Measurements from ENCODE around the gene ISCA2.

ISCA2 gene

GRCh38 chr14:74541225-74541624 lies 47.7 kb downstream of the ISCA2 start:
- H3K4me1 ChIP-seq (ENCODE audit: control insufficient read depth, low read depth, low read length), result no peaks in the 10 kb centered on the region
- H3K23ac ChIP-seq (ENCODE audit: low read length), result no peak overlapping the region
- H2AK5ac ChIP-seq (ENCODE audit: low read length), result no peak overlapping the region
- no peaks in the 10 kb centered on the region for H3K36me3 ChIP-seq (ENCODE audit: control insufficient read depth, insufficient read depth, low read length)
- H3K27me3 ChIP-seq (ENCODE audit: insufficient read depth, low read length, poor library complexity), result no peaks in the 10 kb centered on the region
- no peak overlapping the region for H3K27ac ChIP-seq (ENCODE audit: low read depth, low read length)
- no peak overlapping the region for H3K4ac ChIP-seq (ENCODE audit: low read depth, low read length)
- H3K79me1 ChIP-seq (ENCODE audit: low read length), result no peaks in the 10 kb centered on the region
- no peak overlapping the region for H2BK5ac ChIP-seq (ENCODE audit: low read length)
- H3K4me3 ChIP-seq (ENCODE audit: low read length), result no peak overlapping the region
- no peak overlapping the region for H2BK15ac ChIP-seq (replicated peaks; ENCODE audit: low read depth)
- no peaks in the 10 kb centered on the region for H3K79me2 ChIP-seq (ENCODE audit: control insufficient read depth, insufficient read depth, low read length)
- no peak overlapping the region for H4K5ac ChIP-seq (ENCODE audit: low read length)
- H4K8ac ChIP-seq (ENCODE audit: low read depth, low read length), result no peak overlapping the region
- WGBS (ENCODE audit: extremely low coverage, insufficient coverage, low lambda C conversion rate), result no CpG with 5 or more reads among the region's 3 CpGs
- no peak overlapping the region for H3K4me2 ChIP-seq (ENCODE audit: low read length)
- no peak overlapping the region for H3K56ac ChIP-seq (ENCODE audit: low read length)
- H2BK120ac ChIP-seq (ENCODE audit: low read depth, low read length), result no peak overlapping the region
- H3K9ac ChIP-seq (ENCODE audit: low read length), result no peak overlapping the region
- DNase-seq, result no peak
- no peak overlapping the region for H3K18ac ChIP-seq (ENCODE audit: low read length)

GRCh38 chr14:74542056-74542685 lies 48.6 kb downstream of the ISCA2 start:
- H3K9ac ChIP-seq (ENCODE audit: low read length), result no peak overlapping the region
- H3K4me1 ChIP-seq (ENCODE audit: control insufficient read depth, low read depth, low read length), result no peaks in the 10 kb centered on the region
- H3K4me2 ChIP-seq (ENCODE audit: low read length), result no peak overlapping the region
- no peak overlapping the region for H3K18ac ChIP-seq (ENCODE audit: low read length)
- H2BK120ac ChIP-seq (ENCODE audit: low read depth, low read length), result no peak overlapping the region
- no peak overlapping the region for H3K56ac ChIP-seq (ENCODE audit: low read length)
- no peaks in the 10 kb centered on the region for H3K36me3 ChIP-seq (ENCODE audit: control insufficient read depth, insufficient read depth, low read length)
- no peak overlapping the region for H3K27ac ChIP-seq (ENCODE audit: low read depth, low read length)
- no peak overlapping the region for H3K4me3 ChIP-seq (ENCODE audit: low read length)
- H4K5ac ChIP-seq (ENCODE audit: low read length), result no peak overlapping the region
- WGBS (ENCODE audit: extremely low coverage, insufficient coverage, low lambda C conversion rate), result no CpG with 5 or more reads among the region's 10 CpGs
- H3K23ac ChIP-seq (ENCODE audit: low read length), result no peak overlapping the region
- H4K8ac ChIP-seq (ENCODE audit: low read depth, low read length), result no peak overlapping the region
- no peak overlapping the region for H2AK5ac ChIP-seq (ENCODE audit: low read length)
- no peak overlapping the region for H2BK15ac ChIP-seq (replicated peaks; ENCODE audit: low read depth)
- H3K27me3 ChIP-seq (ENCODE audit: insufficient read depth, low read length, poor library complexity), result no peaks in the 10 kb centered on the region
- no peaks in the 10 kb centered on the region for H3K79me2 ChIP-seq (ENCODE audit: control insufficient read depth, insufficient read depth, low read length)
- H2BK5ac ChIP-seq (ENCODE audit: low read length), result no peak overlapping the region
- no peak for DNase-seq
- no peaks in the 10 kb centered on the region for H3K79me1 ChIP-seq (ENCODE audit: low read length)
- H3K4ac ChIP-seq (ENCODE audit: low read depth, low read length), result no peak overlapping the region

- DNase-seq, result no peak
- Histone ChIP-seq H3K79me2 (ENCODE audit: control insufficient read depth, insufficient read depth, low read length) (no peaks in the 10 kb centered on the region), H3K4ac (ENCODE audit: low read depth, low read length) (no peak overlapping the region), H2AK5ac (ENCODE audit: low read length) (no peak overlapping the region), H3K23ac (ENCODE audit: low read length) (no peak overlapping the region), H2BK5ac (ENCODE audit: low read length) (no peak overlapping the region), H4K5ac (ENCODE audit: low read length) (no peak overlapping the region), H3K4me3 (ENCODE audit: low read length) (no peak overlapping the region), H3K18ac (ENCODE audit: low read length) (no peak overlapping the region), H2BK120ac (ENCODE audit: low read depth, low read length) (no peak overlapping the region), H3K27ac (ENCODE audit: low read depth, low read length) (no peak overlapping the region), H3K27me3 (ENCODE audit: insufficient read depth, low read length, poor library complexity) (no peaks in the 10 kb centered on the region), H3K56ac (ENCODE audit: low read length) (no peak overlapping the region), H3K79me1 (ENCODE audit: low read length) (no peaks in the 10 kb centered on the region), H2BK15ac (replicated peaks; ENCODE audit: low read depth) (no peak overlapping the region), H3K4me2 (ENCODE audit: low read length) (no peak overlapping the region), H3K36me3 (ENCODE audit: control insufficient read depth, insufficient read depth, low read length) (no peaks in the 10 kb centered on the region), H4K8ac (ENCODE audit: low read depth, low read length) (no peak overlapping the region), H3K9ac (ENCODE audit: low read length) (no peak overlapping the region), H3K4me1 (ENCODE audit: control insufficient read depth, low read depth, low read length) (no peaks in the 10 kb centered on the region)
- no CpG with 5 or more reads among the region's 5 CpGs for WGBS (ENCODE audit: extremely low coverage, insufficient coverage, low lambda C conversion rate)
Measured at GRCh38 chr14:74543771-74544438, 50.3 kb downstream of the ISCA2 start.

GRCh38 chr14:74545386-74545785 lies 51.8 kb downstream of the ISCA2 start:
- no peak overlapping the region for H3K23ac ChIP-seq (ENCODE audit: low read length)
- H4K5ac ChIP-seq (ENCODE audit: low read length), result no peak overlapping the region
- WGBS (ENCODE audit: extremely low coverage, insufficient coverage, low lambda C conversion rate), result no CpG with 5 or more reads among the region's 4 CpGs
- H3K36me3 ChIP-seq (ENCODE audit: control insufficient read depth, insufficient read depth, low read length), result no peaks in the 10 kb centered on the region
- no peak overlapping the region for H2BK15ac ChIP-seq (replicated peaks; ENCODE audit: low read depth)
- no peak overlapping the region for H3K18ac ChIP-seq (ENCODE audit: low read length)
- no peaks in the 10 kb centered on the region for H3K4me1 ChIP-seq (ENCODE audit: control insufficient read depth, low read depth, low read length)
- H2AK5ac ChIP-seq (ENCODE audit: low read length), result no peak overlapping the region
- no peaks in the 10 kb centered on the region for H3K79me1 ChIP-seq (ENCODE audit: low read length)
- no peaks in the 10 kb centered on the region for H3K27me3 ChIP-seq (ENCODE audit: insufficient read depth, low read length, poor library complexity)
- H3K4me3 ChIP-seq (ENCODE audit: low read length), result no peak overlapping the region
- no peak overlapping the region for H3K9ac ChIP-seq (ENCODE audit: low read length)
- no peak overlapping the region for H3K4ac ChIP-seq (ENCODE audit: low read depth, low read length)
- no peak overlapping the region for H2BK5ac ChIP-seq (ENCODE audit: low read length)
- H4K8ac ChIP-seq (ENCODE audit: low read depth, low read length), result no peak overlapping the region
- H2BK120ac ChIP-seq (ENCODE audit: low read depth, low read length), result no peak overlapping the region
- DNase-seq, result no peak
- H3K4me2 ChIP-seq (ENCODE audit: low read length), result no peak overlapping the region
- no peaks in the 10 kb centered on the region for H3K79me2 ChIP-seq (ENCODE audit: control insufficient read depth, insufficient read depth, low read length)
- no peak overlapping the region for H3K27ac ChIP-seq (ENCODE audit: low read depth, low read length)
- no peak overlapping the region for H3K56ac ChIP-seq (ENCODE audit: low read length)

GRCh38 chr14:74546416-74546815 lies 52.9 kb downstream of the ISCA2 start:
- Histone ChIP-seq H3K23ac (ENCODE audit: low read length) (no peak overlapping the region), H3K4ac (ENCODE audit: low read depth, low read length) (no peak overlapping the region), H3K4me3 (ENCODE audit: low read length) (no peak overlapping the region), H2BK15ac (replicated peaks; ENCODE audit: low read depth) (no peak overlapping the region), H3K36me3 (ENCODE audit: control insufficient read depth, insufficient read depth, low read length) (no peaks in the 10 kb centered on the region), H3K79me1 (ENCODE audit: low read length) (no peaks in the 10 kb centered on the region), H3K18ac (ENCODE audit: low read length) (no peak overlapping the region), H2AK5ac (ENCODE audit: low read length) (no peak overlapping the region), H3K27ac (ENCODE audit: low read depth, low read length) (no peak overlapping the region), H4K8ac (ENCODE audit: low read depth, low read length) (no peak overlapping the region), H3K27me3 (ENCODE audit: insufficient read depth, low read length, poor library complexity) (no peaks in the 10 kb centered on the region), H2BK5ac (ENCODE audit: low read length) (no peak overlapping the region), H2BK120ac (ENCODE audit: low read depth, low read length) (no peak overlapping the region), H3K4me2 (ENCODE audit: low read length) (no peak overlapping the region), H3K79me2 (ENCODE audit: control insufficient read depth, insufficient read depth, low read length) (no peaks in the 10 kb centered on the region), H3K9ac (ENCODE audit: low read length) (no peak overlapping the region), H3K4me1 (ENCODE audit: control insufficient read depth, low read depth, low read length) (peaks cover under 1% of the 10 kb centered on the region), H3K56ac (ENCODE audit: low read length) (no peak overlapping the region), H4K5ac (ENCODE audit: low read length) (no peak overlapping the region)
- no CpG with 5 or more reads among the region's 11 CpGs for WGBS (ENCODE audit: extremely low coverage, insufficient coverage, low lambda C conversion rate)
- no peak for DNase-seq
